C4-2B (cell line): ENCODE data around the gene CD247.

ENCODE experiments used
- CTCF ChIP-seq: fragments of 450-650 bp; conservative IDR thresholded peaks from 2 replicates; pipeline ENCODE4 v1.5.1; 2017; ENCODE audit warnings: mild to moderate bottlenecking
- ZFX ChIP-seq: fragments of 450-650 bp; IDR thresholded peaks from 2 replicates; pipeline ENCODE4 v1.6.1; 2017

- TF ChIP-seq CTCF = no peak
- no peak for TF ChIP-seq ZFX
These were observed 35.9 kb upstream of the CD247 start for GRCh38 chr1:167554028-167554779.
